ENCODE measurements around the gene MICAL2. TPM values are rescaled to one million over a fixed set of nuclear protein-coding genes. Genes with fewer than 3 reads are reported as not detected.

MICAL2 gene
- total RNA-seq, 1 experiment from 2014 or later = 191 TPM

- no peak overlapping the region for H3K27ac Mint-ChIP-seq (ENCODE audit: unreplicated experiment)
- H3K4me1 Mint-ChIP-seq (ENCODE audit: low read depth, unreplicated experiment) = peaks cover 21% of the 10 kb centered on the region
- H3K9me3 Mint-ChIP-seq (ENCODE audit: low read depth, unreplicated experiment) = no peaks in the 10 kb centered on the region
- H3K27me3 Mint-ChIP-seq (ENCODE audit: unreplicated experiment) = no peaks in the 10 kb centered on the region
- no TSS peak for BruUV-seq (replicated peaks)
- intact Hi-C loops (cut with micrococcal nuclease; ENCODE audit: unreplicated experiment) = loop anchor here (10.0 kb wide), 1 partner anchor 100 kb away; the partner anchor contains the start of gene MICAL2
- DNase-seq = no peak
- TF ChIP-seq CTCF (IDR thresholded peaks at IDR 0.05; ENCODE audit: unreplicated experiment) = no peak
- H3K4me3 Mint-ChIP-seq (ENCODE audit: low read depth, unreplicated experiment) = no peak overlapping the region
- H3K36me3 Mint-ChIP-seq (ENCODE audit: insufficient read depth, unreplicated experiment) = peaks cover 61% of the 10 kb centered on the region
- CTCF ChIA-PET = interaction anchor here (0.9 kb wide), 1 partner anchor 170 kb away, joined by 3 read pairs; no protein-coding TSS in a partner anchor
Measured at GRCh38 chr11:12214751-12215150, 104.4 kb downstream of the MICAL2 start.

GRCh38 chr11:12215181-12215593 lies 104.8 kb downstream of the MICAL2 start:
- Mint-ChIP-seq H3K4me1 (ENCODE audit: low read depth, unreplicated experiment) (peaks cover 26% of the 10 kb centered on the region), H3K27me3 (ENCODE audit: unreplicated experiment) (no peaks in the 10 kb centered on the region), H3K27ac (ENCODE audit: unreplicated experiment) (no peak overlapping the region), H3K4me3 (ENCODE audit: low read depth, unreplicated experiment) (no peak overlapping the region), H3K9me3 (ENCODE audit: low read depth, unreplicated experiment) (no peaks in the 10 kb centered on the region), H3K36me3 (ENCODE audit: insufficient read depth, unreplicated experiment) (peaks cover 65% of the 10 kb centered on the region)
- no TSS peak for BruUV-seq (replicated peaks)
- intact Hi-C loops (cut with micrococcal nuclease; ENCODE audit: unreplicated experiment) = loop anchor here (10.0 kb wide), 1 partner anchor 100 kb away; the partner anchor contains the start of gene MICAL2
- no peak for DNase-seq
- TF ChIP-seq CTCF (IDR thresholded peaks at IDR 0.05; ENCODE audit: unreplicated experiment) = no peak
- CTCF ChIA-PET = interaction anchor here (0.9 kb wide), 1 partner anchor 171 kb away, joined by 3 read pairs; no protein-coding TSS in a partner anchor

- H3K27ac Mint-ChIP-seq (ENCODE audit: unreplicated experiment) = no peak overlapping the region
- H3K9me3 Mint-ChIP-seq (ENCODE audit: low read depth, unreplicated experiment) = no peaks in the 10 kb centered on the region
- CTCF ChIA-PET = no interaction called here
- peaks cover 65% of the 10 kb centered on the region for H3K36me3 Mint-ChIP-seq (ENCODE audit: insufficient read depth, unreplicated experiment)
- intact Hi-C loops (cut with micrococcal nuclease; ENCODE audit: unreplicated experiment) = loop anchor here (10.0 kb wide), 1 partner anchor 101 kb away; the partner anchor contains the start of gene MICAL2
- H3K4me1 Mint-ChIP-seq (ENCODE audit: low read depth, unreplicated experiment) = peaks cover 27% of the 10 kb centered on the region
- no peak for TF ChIP-seq CTCF (IDR thresholded peaks at IDR 0.05; ENCODE audit: unreplicated experiment)
- no peak overlapping the region for H3K4me3 Mint-ChIP-seq (ENCODE audit: low read depth, unreplicated experiment)
- no TSS peak for BruUV-seq (replicated peaks)
- DNase-seq = no peak
- no peaks in the 10 kb centered on the region for H3K27me3 Mint-ChIP-seq (ENCODE audit: unreplicated experiment)
Measured at GRCh38 chr11:12216041-12216451, 105.7 kb downstream of the MICAL2 start.

GRCh38 chr11:12216671-12217374 lies 106.4 kb downstream of the MICAL2 start:
- no peak overlapping the region for H3K27ac Mint-ChIP-seq (ENCODE audit: unreplicated experiment)
- no peak for TF ChIP-seq CTCF (IDR thresholded peaks at IDR 0.05; ENCODE audit: unreplicated experiment)
- H3K9me3 Mint-ChIP-seq (ENCODE audit: low read depth, unreplicated experiment) = no peaks in the 10 kb centered on the region
- H3K4me3 Mint-ChIP-seq (ENCODE audit: low read depth, unreplicated experiment) = no peak overlapping the region
- no peaks in the 10 kb centered on the region for H3K27me3 Mint-ChIP-seq (ENCODE audit: unreplicated experiment)
- H3K4me1 Mint-ChIP-seq (ENCODE audit: low read depth, unreplicated experiment) = peaks cover 27% of the 10 kb centered on the region
- intact Hi-C loops (cut with micrococcal nuclease; ENCODE audit: unreplicated experiment) = loop anchor here (10.0 kb wide), 1 partner anchor 102 kb away; the partner anchor contains the start of gene MICAL2
- H3K36me3 Mint-ChIP-seq (ENCODE audit: insufficient read depth, unreplicated experiment) = peaks cover 67% of the 10 kb centered on the region
- no TSS peak for BruUV-seq (replicated peaks)
- CTCF ChIA-PET = interaction anchor here (0.6 kb wide), 1 partner anchor 973 kb away, joined by 3 read pairs; no protein-coding TSS in a partner anchor
- DNase-seq = peak; percentile 44
